ENCODE measurements around the gene MUS81.

DNA sequence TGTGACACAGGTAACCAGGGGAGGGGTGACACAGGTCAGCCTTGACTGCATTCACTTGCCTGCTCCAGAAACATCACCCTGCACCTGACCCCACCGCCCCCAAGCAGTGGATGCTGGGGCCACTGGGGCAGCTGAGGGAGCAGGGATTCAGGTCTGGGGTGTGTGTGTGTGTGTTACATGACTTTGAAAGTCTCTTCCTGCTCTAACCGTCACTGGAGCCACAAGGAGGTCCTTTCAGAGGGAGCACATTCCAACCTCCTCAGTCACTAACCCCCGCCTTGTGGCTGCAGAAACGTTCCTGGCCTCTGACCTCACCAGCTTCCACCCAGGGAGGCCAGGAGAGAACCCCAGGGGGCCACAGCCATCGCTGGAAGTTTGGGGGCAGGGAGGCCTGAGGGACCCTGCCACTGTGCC lies 42.8 kb downstream of the MUS81 start:
- TF ChIP-seq, protein P1, sequence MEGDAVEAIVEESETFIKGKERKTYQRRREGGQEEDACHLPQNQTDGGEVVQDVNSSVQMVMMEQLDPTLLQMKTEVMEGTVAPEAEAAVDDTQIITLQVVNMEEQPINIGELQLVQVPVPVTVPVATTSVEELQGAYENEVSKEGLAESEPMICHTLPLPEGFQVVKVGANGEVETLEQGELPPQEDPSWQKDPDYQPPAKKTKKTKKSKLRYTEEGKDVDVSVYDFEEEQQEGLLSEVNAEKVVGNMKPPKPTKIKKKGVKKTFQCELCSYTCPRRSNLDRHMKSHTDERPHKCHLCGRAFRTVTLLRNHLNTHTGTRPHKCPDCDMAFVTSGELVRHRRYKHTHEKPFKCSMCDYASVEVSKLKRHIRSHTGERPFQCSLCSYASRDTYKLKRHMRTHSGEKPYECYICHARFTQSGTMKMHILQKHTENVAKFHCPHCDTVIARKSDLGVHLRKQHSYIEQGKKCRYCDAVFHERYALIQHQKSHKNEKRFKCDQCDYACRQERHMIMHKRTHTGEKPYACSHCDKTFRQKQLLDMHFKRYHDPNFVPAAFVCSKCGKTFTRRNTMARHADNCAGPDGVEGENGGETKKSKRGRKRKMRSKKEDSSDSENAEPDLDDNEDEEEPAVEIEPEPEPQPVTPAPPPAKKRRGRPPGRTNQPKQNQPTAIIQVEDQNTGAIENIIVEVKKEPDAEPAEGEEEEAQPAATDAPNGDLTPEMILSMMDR (IDR thresholded peaks at IDR 0.05; ENCODE audit: insufficient read depth, low read length), result no peak
- TF ChIP-seq POLR2AphosphoS5 (IDR thresholded peaks at IDR 0.05; ENCODE audit: low read depth), result no peak

All from HL-60 (cell line).